ENCODE measurements around the gene ZGPAT. TPM values are rescaled to one million over a fixed set of nuclear protein-coding genes. Genes with fewer than 3 reads are reported as not detected.

Gene ZGPAT
- total RNA-seq, 1 experiment from 2014 or later, result 27.2 TPM

DNA sequence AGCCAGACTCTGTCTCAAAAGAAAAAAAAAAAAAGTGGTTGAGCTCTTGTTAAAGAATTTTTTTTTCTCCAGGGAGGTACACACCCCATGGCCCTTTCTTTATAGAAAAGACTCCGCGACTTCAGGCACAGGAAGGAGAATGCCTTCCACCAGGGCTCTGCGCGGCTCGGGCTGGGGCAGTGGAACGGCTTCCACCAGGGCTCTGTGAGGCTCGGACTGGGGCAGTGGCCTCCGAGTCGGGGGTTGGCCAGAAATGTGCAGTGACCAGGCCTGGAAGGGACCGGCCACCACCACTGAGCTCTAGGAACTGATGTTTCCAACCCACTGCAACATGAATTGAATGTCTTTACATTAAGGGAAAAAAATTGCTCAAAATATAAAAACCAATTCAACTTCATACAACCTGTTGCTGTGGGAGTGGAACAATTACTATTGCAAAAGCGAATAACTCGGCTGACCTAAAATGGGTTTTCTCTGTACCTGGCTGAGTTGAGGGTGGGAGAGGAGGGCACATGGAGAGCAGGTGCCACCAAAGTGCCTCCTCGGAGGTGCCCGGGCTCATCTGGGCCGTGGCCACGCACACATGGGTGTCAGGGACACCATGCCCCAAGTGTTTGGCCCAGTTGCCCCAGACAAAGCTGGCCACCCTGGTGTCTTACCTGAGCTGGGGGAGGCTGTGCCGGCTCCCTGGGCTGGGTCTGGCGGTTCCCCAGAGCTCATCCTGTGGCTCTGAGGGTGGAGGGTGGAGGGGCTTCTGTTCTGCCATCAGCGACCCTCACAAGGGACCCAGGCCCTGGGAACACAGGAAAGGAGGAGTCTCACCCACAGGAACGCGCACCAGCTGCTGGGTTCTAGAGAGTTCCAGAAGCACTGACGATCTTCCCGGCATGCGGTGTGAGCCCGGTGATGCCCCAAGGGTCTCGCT, 61.0 kb downstream of the ZGPAT start:
- CTCF ChIA-PET, result no interaction called here
- no peaks in the 10 kb centered on the region for H3K9me3 ChIP-seq (ENCODE audit: insufficient read depth, low read depth)
- no peak overlapping the region for H2AFZ ChIP-seq
- TF ChIP-seq, protein P1, sequence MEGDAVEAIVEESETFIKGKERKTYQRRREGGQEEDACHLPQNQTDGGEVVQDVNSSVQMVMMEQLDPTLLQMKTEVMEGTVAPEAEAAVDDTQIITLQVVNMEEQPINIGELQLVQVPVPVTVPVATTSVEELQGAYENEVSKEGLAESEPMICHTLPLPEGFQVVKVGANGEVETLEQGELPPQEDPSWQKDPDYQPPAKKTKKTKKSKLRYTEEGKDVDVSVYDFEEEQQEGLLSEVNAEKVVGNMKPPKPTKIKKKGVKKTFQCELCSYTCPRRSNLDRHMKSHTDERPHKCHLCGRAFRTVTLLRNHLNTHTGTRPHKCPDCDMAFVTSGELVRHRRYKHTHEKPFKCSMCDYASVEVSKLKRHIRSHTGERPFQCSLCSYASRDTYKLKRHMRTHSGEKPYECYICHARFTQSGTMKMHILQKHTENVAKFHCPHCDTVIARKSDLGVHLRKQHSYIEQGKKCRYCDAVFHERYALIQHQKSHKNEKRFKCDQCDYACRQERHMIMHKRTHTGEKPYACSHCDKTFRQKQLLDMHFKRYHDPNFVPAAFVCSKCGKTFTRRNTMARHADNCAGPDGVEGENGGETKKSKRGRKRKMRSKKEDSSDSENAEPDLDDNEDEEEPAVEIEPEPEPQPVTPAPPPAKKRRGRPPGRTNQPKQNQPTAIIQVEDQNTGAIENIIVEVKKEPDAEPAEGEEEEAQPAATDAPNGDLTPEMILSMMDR (conservative IDR thresholded peaks at IDR 0.05), result no peak
- no peak for TF ChIP-seq EZH2 (IDR thresholded peaks at IDR 0.05; ENCODE audit: low read depth)
- intact Hi-C loops (cut with micrococcal nuclease; ENCODE audit: unreplicated experiment), result no loop called here
- H3K79me2 ChIP-seq (ENCODE audit: low read depth), result no peaks in the 10 kb centered on the region
- H3K4me3 ChIP-seq, result no peak overlapping the region
- H3K4me2 ChIP-seq, result no peak overlapping the region
- H3K9me2 ChIP-seq (ENCODE audit: insufficient read depth), result no peaks in the 10 kb centered on the region
- no TSS peak for BruUV-seq (replicated peaks)
- no peaks in the 10 kb centered on the region for H4K20me1 ChIP-seq (ENCODE audit: insufficient read depth)
- POLR2A ChIA-PET (ENCODE audit: unreplicated experiment), result no interaction called here
- H3K27me3 ChIP-seq (ENCODE audit: insufficient read depth, low read depth), result no peaks in the 10 kb centered on the region
- no peak for DNase-seq
- no peak overlapping the region for H3K27ac ChIP-seq
- no peaks in the 10 kb centered on the region for H3F3A ChIP-seq (ENCODE audit: insufficient read depth, low read depth)
- H3K4me1 ChIP-seq (replicated peaks; ENCODE audit: insufficient read depth), result no peaks in the 10 kb centered on the region
- no peaks in the 10 kb centered on the region for H3K36me3 ChIP-seq (ENCODE audit: low read depth)

DNA sequence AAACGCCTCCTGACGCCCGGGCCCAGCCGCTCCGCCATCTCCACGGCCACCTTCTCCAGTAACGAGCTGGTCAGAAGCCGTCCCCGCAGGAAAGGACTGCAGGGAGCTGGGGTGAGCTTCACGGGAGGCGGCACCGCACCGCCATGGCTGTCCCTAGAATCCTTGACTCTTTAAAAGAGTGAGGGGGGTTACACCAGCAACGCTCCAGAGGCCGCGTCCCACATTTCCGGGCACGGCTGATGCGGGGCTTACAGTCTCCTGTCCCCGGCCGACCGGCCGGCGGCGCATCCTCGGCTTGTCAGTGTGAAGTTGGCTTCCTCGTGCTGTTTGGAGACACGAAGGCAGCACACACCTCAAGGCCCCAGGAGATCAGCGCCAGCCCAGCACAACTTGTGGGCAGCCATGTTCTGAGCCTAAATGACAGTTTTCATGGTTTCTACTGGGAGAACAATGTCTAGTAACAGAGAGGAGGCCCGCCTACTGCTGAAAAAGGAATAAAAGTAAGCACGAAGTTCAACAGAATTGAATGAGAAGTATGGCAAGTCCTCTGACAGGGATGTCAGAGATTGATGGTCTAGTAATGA, 62.1 kb downstream of the ZGPAT start:
- ChIA-PET CTCF (no interaction called here), POLR2A (ENCODE audit: unreplicated experiment) (no interaction called here)
- H3K9me2 ChIP-seq (ENCODE audit: insufficient read depth), result no peaks in the 10 kb centered on the region
- no peak overlapping the region for H3K4me2 ChIP-seq
- intact Hi-C loops (cut with micrococcal nuclease; ENCODE audit: unreplicated experiment), result no loop called here
- H3K36me3 ChIP-seq (ENCODE audit: low read depth), result no peaks in the 10 kb centered on the region
- no peaks in the 10 kb centered on the region for H3K4me1 ChIP-seq (replicated peaks; ENCODE audit: insufficient read depth)
- no peak overlapping the region for H2AFZ ChIP-seq
- no peak for DNase-seq
- no TSS peak for BruUV-seq (replicated peaks)
- no peaks in the 10 kb centered on the region for H4K20me1 ChIP-seq (ENCODE audit: insufficient read depth)
- no peaks in the 10 kb centered on the region for H3K9me3 ChIP-seq (ENCODE audit: insufficient read depth, low read depth)
- no peaks in the 10 kb centered on the region for H3K79me2 ChIP-seq (ENCODE audit: low read depth)
- H3K27me3 ChIP-seq (ENCODE audit: insufficient read depth, low read depth), result no peaks in the 10 kb centered on the region
- H3F3A ChIP-seq (ENCODE audit: insufficient read depth, low read depth), result no peaks in the 10 kb centered on the region
- TF ChIP-seq, protein P1 (conservative IDR thresholded peaks at IDR 0.05), result no peak
- no peak for TF ChIP-seq EZH2 (IDR thresholded peaks at IDR 0.05; ENCODE audit: low read depth)
- H3K27ac ChIP-seq, result no peak overlapping the region
- H3K4me3 ChIP-seq, result no peak overlapping the region

DNA sequence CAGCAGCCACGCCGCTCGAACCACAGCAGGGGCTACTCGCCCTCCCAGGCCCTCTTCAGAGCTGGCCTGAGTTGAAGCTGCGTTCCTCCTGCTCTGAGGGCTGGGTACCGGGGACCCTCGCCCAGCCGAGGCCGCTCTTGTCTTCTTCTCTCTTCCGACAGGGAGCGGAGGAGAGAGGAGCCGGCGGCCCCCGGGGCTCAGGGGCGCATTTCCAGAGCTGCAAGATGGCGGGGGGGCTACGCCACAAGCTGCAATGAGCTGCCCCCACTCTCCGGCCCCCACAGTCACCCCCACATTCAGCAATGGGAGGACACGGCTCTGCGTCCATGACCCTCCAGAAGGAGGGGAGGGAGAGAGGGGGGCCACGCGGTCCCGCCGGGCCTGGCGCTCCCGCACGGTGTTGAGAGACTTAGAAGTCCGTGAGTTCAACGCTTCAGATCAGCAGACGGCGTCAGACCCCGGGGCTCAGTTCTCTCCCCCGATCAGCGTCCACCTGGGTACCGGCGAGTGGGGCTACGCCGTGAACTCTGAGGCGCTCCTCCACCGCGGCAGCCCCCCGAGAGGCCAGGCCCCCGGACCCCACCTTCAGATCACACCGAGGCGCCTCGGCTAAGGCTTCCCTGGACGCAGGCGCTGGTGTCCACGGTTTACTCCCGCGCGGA, 63.3 kb downstream of the ZGPAT start:
- TF ChIP-seq, protein P1 (conservative IDR thresholded peaks at IDR 0.05), result no peak
- TF ChIP-seq EZH2 (IDR thresholded peaks at IDR 0.05; ENCODE audit: low read depth), result no peak
- CTCF ChIA-PET, result no interaction called here
- POLR2A ChIA-PET (ENCODE audit: unreplicated experiment), result no interaction called here
- H3K27ac ChIP-seq, result no peak overlapping the region
- H3K4me1 ChIP-seq (replicated peaks; ENCODE audit: insufficient read depth), result no peaks in the 10 kb centered on the region
- H3F3A ChIP-seq (ENCODE audit: insufficient read depth, low read depth), result no peaks in the 10 kb centered on the region
- no peaks in the 10 kb centered on the region for H3K79me2 ChIP-seq (ENCODE audit: low read depth)
- no peaks in the 10 kb centered on the region for H4K20me1 ChIP-seq (ENCODE audit: insufficient read depth)
- no peak overlapping the region for H3K4me2 ChIP-seq
- no TSS peak for BruUV-seq (replicated peaks)
- no peaks in the 10 kb centered on the region for H3K9me2 ChIP-seq (ENCODE audit: insufficient read depth)
- no peaks in the 10 kb centered on the region for H3K27me3 ChIP-seq (ENCODE audit: insufficient read depth, low read depth)
- H3K9me3 ChIP-seq (ENCODE audit: insufficient read depth, low read depth), result no peaks in the 10 kb centered on the region
- no peak overlapping the region for H3K4me3 ChIP-seq
- H2AFZ ChIP-seq, result no peak overlapping the region
- intact Hi-C loops (cut with micrococcal nuclease; ENCODE audit: unreplicated experiment), result no loop called here
- H3K36me3 ChIP-seq (ENCODE audit: low read depth), result no peaks in the 10 kb centered on the region
- no peak for DNase-seq
